ENCODE measurements around the gene FAM227B.

GRCh38 chr15:49464522-49464921, 156.1 kb downstream of the FAM227B start:
- TF ChIP-seq CTCF (IDR thresholded peaks at IDR 0.05) (no peak), POLR2A (IDR thresholded peaks at IDR 0.05) (no peak)
